ENCODE results near the gene S100A2.
"Not testable (repeated sequence)": the region's sequence is repeated elsewhere in the genome, so short reads cannot be mapped to it uniquely, and the experiment has no call there.

S100A2 gene

GRCh38 chr1:153599847-153600246, 34.2 kb upstream of the S100A2 start:
- POLR2A ChIA-PET, result interaction anchor here (2.0 kb wide), 1 partner anchor 34 kb away, joined by 11 read pairs; the partner anchor contains the start of gene CHTOP
- CTCF ChIA-PET, result interaction anchor here (0.6 to 1.3 kb wide), 2 partner anchors 15 to 28 kb away, joined by 5 to 7 read pairs; partner anchors contain the start of gene S100A13
- TF ChIP-seq NFRKB (IDR thresholded peaks at IDR 0.05) (no peak), BHLHE40 (IDR thresholded peaks at IDR 0.05; ENCODE audit: borderline replicate concordance) (no peak), HDGF (IDR thresholded peaks at IDR 0.05; ENCODE audit: borderline replicate concordance) (no peak), SP1 (IDR thresholded peaks at IDR 0.05) (no peak), PKNOX1 (IDR thresholded peaks at IDR 0.05) (no peak), CTBP1 (IDR thresholded peaks at IDR 0.05; ENCODE audit: borderline replicate concordance) (no peak)
- no peak for DNase-seq (ENCODE audit: extremely low spot score)

- ChIA-PET POLR2A (interaction anchor here (2.0 kb wide), 1 partner anchor 35 kb away, joined by 11 read pairs; the partner anchor contains the start of gene CHTOP), CTCF (interaction anchor here (1.3 kb wide), 1 partner anchor 29 kb away, joined by 3 read pairs; the partner anchor contains the start of gene S100A13)
- TF ChIP-seq L3MBTL2 (conservative IDR thresholded peaks at IDR 0.05) (no peak), ARNT (IDR thresholded peaks at IDR 0.05) (no peak), NFRKB (IDR thresholded peaks at IDR 0.05) (no peak), FOXK2 (IDR thresholded peaks at IDR 0.05) (no peak), HDGF (IDR thresholded peaks at IDR 0.05; ENCODE audit: borderline replicate concordance) (no peak), BHLHE40 (IDR thresholded peaks at IDR 0.05; ENCODE audit: borderline replicate concordance) (no peak), FOXA1 (IDR thresholded peaks at IDR 0.05) (no peak), CTBP1 (IDR thresholded peaks at IDR 0.05; ENCODE audit: borderline replicate concordance) (no peak), ELF4 (IDR thresholded peaks at IDR 0.05) (no peak), LEF1 (IDR thresholded peaks at IDR 0.05; ENCODE audit: borderline replicate concordance) (no peak), TARDBP (IDR thresholded peaks at IDR 0.05) (no peak), SUZ12 (IDR thresholded peaks at IDR 0.05) (no peak), SP1 (IDR thresholded peaks at IDR 0.05) (no peak)
- DNase-seq (ENCODE audit: extremely low spot score), result peak; percentile 6
Observed at GRCh38 chr1:153598309-153599172, 32.9 kb upstream of the S100A2 start.

- TF ChIP-seq SP1 (IDR thresholded peaks at IDR 0.05), result no peak
- TF ChIP-seq CTBP1 (IDR thresholded peaks at IDR 0.05; ENCODE audit: borderline replicate concordance), result no peak
- no peak for TF ChIP-seq ZNF384 (IDR thresholded peaks at IDR 0.05)
- no peak for TF ChIP-seq L3MBTL2 (conservative IDR thresholded peaks at IDR 0.05)
- no peak for TF ChIP-seq NFRKB (IDR thresholded peaks at IDR 0.05)
- no peak for TF ChIP-seq LEF1 (IDR thresholded peaks at IDR 0.05; ENCODE audit: borderline replicate concordance)
- no peak for TF ChIP-seq PKNOX1 (IDR thresholded peaks at IDR 0.05)
- no peak for TF ChIP-seq FOXM1 (IDR thresholded peaks at IDR 0.05; ENCODE audit: borderline replicate concordance)
- no peak for TF ChIP-seq SUZ12 (IDR thresholded peaks at IDR 0.05)
- TF ChIP-seq BHLHE40 (IDR thresholded peaks at IDR 0.05; ENCODE audit: borderline replicate concordance), result no peak
- no peak for TF ChIP-seq FOXA1 (IDR thresholded peaks at IDR 0.05)
- no peak for TF ChIP-seq HDGF (IDR thresholded peaks at IDR 0.05; ENCODE audit: borderline replicate concordance)
- no peak for TF ChIP-seq FOXK2 (IDR thresholded peaks at IDR 0.05)
- no peak for TF ChIP-seq TARDBP (IDR thresholded peaks at IDR 0.05)
- TF ChIP-seq ARNT (IDR thresholded peaks at IDR 0.05), result no peak
- TF ChIP-seq ELF4 (IDR thresholded peaks at IDR 0.05), result no peak
- POLR2A ChIA-PET, result no interaction called here
- CTCF ChIA-PET, result no interaction called here
- no peak for DNase-seq (ENCODE audit: extremely low spot score)
Observed at GRCh38 chr1:153597206-153597605, 31.6 kb upstream of the S100A2 start.

- ChIA-PET POLR2A (interaction anchor here (1.3 kb wide), 1 partner anchor 35 kb away, joined by 5 read pairs; the partner anchor contains the start of gene S100A13), CTCF (interaction anchor here (0.6 to 1.4 kb wide), 3 partner anchors 20 to 98 kb away, joined by 4 to 5 read pairs (median 5); partner anchors contain the start of gene S100A13)
- DNase-seq (ENCODE audit: extremely low spot score), result peak; percentile 3
- TF ChIP-seq NFRKB (IDR thresholded peaks at IDR 0.05) (no peak), SUZ12 (IDR thresholded peaks at IDR 0.05) (no peak), PKNOX1 (IDR thresholded peaks at IDR 0.05) (no peak), FOXM1 (IDR thresholded peaks at IDR 0.05; ENCODE audit: borderline replicate concordance) (no peak), HDGF (IDR thresholded peaks at IDR 0.05; ENCODE audit: borderline replicate concordance) (no peak), FOXK2 (IDR thresholded peaks at IDR 0.05) (no peak), CTBP1 (IDR thresholded peaks at IDR 0.05; ENCODE audit: borderline replicate concordance) (no peak), ELF4 (IDR thresholded peaks at IDR 0.05) (no peak), SP1 (IDR thresholded peaks at IDR 0.05) (no peak), ARNT (IDR thresholded peaks at IDR 0.05) (no peak), ZNF384 (IDR thresholded peaks at IDR 0.05) (no peak), FOXA1 (IDR thresholded peaks at IDR 0.05) (no peak), L3MBTL2 (conservative IDR thresholded peaks at IDR 0.05) (no peak), BHLHE40 (IDR thresholded peaks at IDR 0.05; ENCODE audit: borderline replicate concordance) (no peak), LEF1 (IDR thresholded peaks at IDR 0.05; ENCODE audit: borderline replicate concordance) (no peak), TARDBP (IDR thresholded peaks at IDR 0.05) (no peak)
Observed at GRCh38 chr1:153592748-153593147, 27.1 kb upstream of the S100A2 start.

GRCh38 chr1:153588482-153588881, 22.8 kb upstream of the S100A2 start:
- POLR2A ChIA-PET, result interaction anchor here (0.7 kb wide), 1 partner anchor 46 kb away, joined by 3 read pairs; the partner anchor contains the start of gene CHTOP
- peak; percentile 3 for DNase-seq (ENCODE audit: extremely low spot score)
- TF ChIP-seq CTBP1 (IDR thresholded peaks at IDR 0.05; ENCODE audit: borderline replicate concordance) (no peak), FOXM1 (IDR thresholded peaks at IDR 0.05; ENCODE audit: borderline replicate concordance) (no peak), NFRKB (IDR thresholded peaks at IDR 0.05) (no peak), HDGF (IDR thresholded peaks at IDR 0.05; ENCODE audit: borderline replicate concordance) (no peak), ZNF384 (IDR thresholded peaks at IDR 0.05) (no peak), FOXA1 (IDR thresholded peaks at IDR 0.05) (no peak), FOXK2 (IDR thresholded peaks at IDR 0.05) (no peak), L3MBTL2 (conservative IDR thresholded peaks at IDR 0.05) (no peak), PKNOX1 (IDR thresholded peaks at IDR 0.05) (no peak), ARNT (IDR thresholded peaks at IDR 0.05) (no peak), LEF1 (IDR thresholded peaks at IDR 0.05; ENCODE audit: borderline replicate concordance) (no peak), SUZ12 (IDR thresholded peaks at IDR 0.05) (no peak)
- CTCF ChIA-PET, result interaction anchor here (0.7 kb wide), 1 partner anchor 28 kb away, joined by 3 read pairs; the partner anchor contains the start of gene S100A14

GRCh38 chr1:153588033-153588432, 22.4 kb upstream of the S100A2 start:
- CTCF ChIA-PET, result interaction anchor here (0.7 kb wide), 1 partner anchor 28 kb away, joined by 3 read pairs; the partner anchor contains the start of gene S100A14
- POLR2A ChIA-PET; DNase-seq (ENCODE audit: extremely low spot score): not testable (repeated sequence)

Data from HEK293T (cell line).